C4-2B (cell line): ENCODE results near the gene ARSB.
"Not testable (repeated sequence)": the region's sequence is repeated elsewhere in the genome, so short reads cannot be mapped to it uniquely, and the experiment has no call there.

Experiments used
- ZFX ChIP-seq: fragments of 450-650 bp; IDR thresholded peaks from 2 replicates; pipeline ENCODE4 v1.6.1; 2017
- TF ChIP-seq, protein P1 (sequence below): fragments of 450-650 bp; conservative IDR thresholded peaks from 2 replicates; pipeline ENCODE4 v1.5.1; 2017; ENCODE audit warnings: mild to moderate bottlenecking

DNA sequence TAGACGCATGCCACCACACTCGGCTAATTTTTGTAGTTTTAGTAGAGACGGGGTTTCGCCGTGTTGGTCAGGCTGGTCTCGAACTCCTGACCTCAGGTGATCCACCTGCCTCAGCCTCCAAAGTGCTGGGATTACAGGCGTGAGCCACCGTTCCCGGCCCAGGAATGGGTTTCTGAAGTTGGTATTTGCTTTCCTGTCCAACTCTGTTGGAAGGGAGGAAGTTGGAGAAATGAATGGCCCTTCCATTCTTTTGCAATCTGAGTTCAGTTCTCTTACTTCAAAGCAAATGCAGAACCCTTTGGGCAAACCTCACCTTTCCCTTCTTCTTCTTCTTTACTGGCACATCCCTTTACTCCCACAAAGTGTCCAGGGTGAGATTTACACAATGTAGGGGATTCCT lies 1.9 kb downstream of the ARSB start:
- TF ChIP-seq, protein P1, sequence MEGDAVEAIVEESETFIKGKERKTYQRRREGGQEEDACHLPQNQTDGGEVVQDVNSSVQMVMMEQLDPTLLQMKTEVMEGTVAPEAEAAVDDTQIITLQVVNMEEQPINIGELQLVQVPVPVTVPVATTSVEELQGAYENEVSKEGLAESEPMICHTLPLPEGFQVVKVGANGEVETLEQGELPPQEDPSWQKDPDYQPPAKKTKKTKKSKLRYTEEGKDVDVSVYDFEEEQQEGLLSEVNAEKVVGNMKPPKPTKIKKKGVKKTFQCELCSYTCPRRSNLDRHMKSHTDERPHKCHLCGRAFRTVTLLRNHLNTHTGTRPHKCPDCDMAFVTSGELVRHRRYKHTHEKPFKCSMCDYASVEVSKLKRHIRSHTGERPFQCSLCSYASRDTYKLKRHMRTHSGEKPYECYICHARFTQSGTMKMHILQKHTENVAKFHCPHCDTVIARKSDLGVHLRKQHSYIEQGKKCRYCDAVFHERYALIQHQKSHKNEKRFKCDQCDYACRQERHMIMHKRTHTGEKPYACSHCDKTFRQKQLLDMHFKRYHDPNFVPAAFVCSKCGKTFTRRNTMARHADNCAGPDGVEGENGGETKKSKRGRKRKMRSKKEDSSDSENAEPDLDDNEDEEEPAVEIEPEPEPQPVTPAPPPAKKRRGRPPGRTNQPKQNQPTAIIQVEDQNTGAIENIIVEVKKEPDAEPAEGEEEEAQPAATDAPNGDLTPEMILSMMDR, result not testable (repeated sequence)
- TF ChIP-seq ZFX, result not testable (repeated sequence)
